Activated T-helper 2 cell treated with anti-CD3 and anti-CD28 coated beads, Interferon-gamma antibody, Interleukin-2, Interleukin-4, amounts not matched to agents 10 μg/mL and 5 μg/mL and 100 μg/mL, durations not matched to agents 14 hours and 24 hours and 36 hours (primary cell): ENCODE data around the gene ASB4. TPM values are rescaled to one million over a fixed set of nuclear protein-coding genes. Genes with fewer than 3 reads are reported as not detected.

Experiments
- DNase-seq: peaks from one replicate; pipeline ENCODE4 v3.0.0; 2021; ENCODE audit warnings: low spot score
- H3K27ac Mint-ChIP-seq: one replicate; pipeline ENCODE4 v1.8.0; 2021; ENCODE audit warnings: mixed read lengths
- H3K27me3 Mint-ChIP-seq: one replicate; pipeline ENCODE4 v1.8.0; 2021; ENCODE audit warnings: low read depth, mixed read lengths
- H3K36me3 Mint-ChIP-seq: one replicate; pipeline ENCODE4 v1.8.0; 2021; ENCODE audit warnings: low read depth, mixed read lengths
- H3K4me1 Mint-ChIP-seq: one replicate; pipeline ENCODE4 v1.8.0; 2021; ENCODE audit warnings: low read depth, mixed read lengths
- H3K4me3 Mint-ChIP-seq: one replicate; pipeline ENCODE4 v1.8.0; 2021; ENCODE audit warnings: low read depth, mild to moderate bottlenecking, moderate library complexity, mixed read lengths
- H3K9me3 Mint-ChIP-seq: one replicate; pipeline ENCODE4 v1.8.0; 2021; ENCODE audit warnings: mixed read lengths
- intact Hi-C: fragments of 100-400 bp; cut with micrococcal nuclease; formaldehyde crosslinking; loops from one replicate; pipeline ENCODE4 v1.15.1; 2023
- total RNA-seq: library from RNA; stranded (reverse); gene quantifications from 2 replicates; pipeline ENCODE4 v1.2.3, GENCODE V29; 2022

Gene ASB4
- total RNA-seq, 1 donor from 2014 or later = not detected

DNA sequence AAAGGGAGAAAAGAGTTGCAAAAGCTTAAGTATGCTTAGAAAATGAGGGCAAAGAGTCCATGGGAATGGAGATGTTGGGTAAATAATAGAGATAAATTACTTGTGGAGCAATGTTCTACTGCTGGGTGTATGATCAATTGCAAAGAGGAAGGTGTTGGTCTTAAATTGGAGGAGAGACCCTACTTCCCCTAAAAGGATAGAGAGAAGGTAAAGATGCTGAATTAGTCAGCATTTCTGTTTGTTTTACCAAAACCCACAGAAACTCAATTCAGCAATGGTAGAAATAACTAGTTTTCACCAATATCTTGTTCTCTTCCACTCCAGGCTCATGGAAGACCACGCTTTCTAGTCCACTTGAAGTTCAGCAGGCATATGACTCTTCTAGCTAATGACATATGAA, 32.1 kb downstream of the ASB4 start:
- Mint-ChIP-seq H3K27ac (no peak overlapping the region), H3K4me3 (no peak overlapping the region)

DNA sequence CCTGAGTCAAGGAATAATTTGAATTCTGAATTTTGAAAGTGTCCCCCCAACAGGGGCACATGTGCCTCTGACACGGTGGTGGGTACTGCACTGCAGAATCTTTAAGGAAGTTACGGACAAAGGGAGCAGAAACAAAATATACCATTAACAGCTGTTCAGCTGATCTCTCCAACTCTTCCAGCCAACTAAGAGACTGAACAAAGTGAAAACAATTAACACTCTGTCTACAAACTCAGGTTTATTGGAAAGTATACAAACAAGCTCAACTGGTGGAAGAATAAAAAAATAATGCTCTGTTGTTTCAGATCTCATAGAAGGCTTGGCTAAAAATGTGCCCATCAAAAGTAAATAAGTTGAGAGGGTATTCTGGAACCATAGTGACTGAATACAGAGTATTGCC, 34.4 kb downstream of the ASB4 start:
- no peaks in the 10 kb centered on the region for H3K36me3 Mint-ChIP-seq
- intact Hi-C loops = no loop called here
- no peaks in the 10 kb centered on the region for H3K4me1 Mint-ChIP-seq
- H3K4me3 Mint-ChIP-seq = no peak overlapping the region
- H3K9me3 Mint-ChIP-seq = no peaks in the 10 kb centered on the region
- no peak overlapping the region for H3K27ac Mint-ChIP-seq
- peaks cover 18% of the 10 kb centered on the region for H3K27me3 Mint-ChIP-seq
- no peak for DNase-seq

More for the DNA sequence above, 32.1 kb downstream of the ASB4 start:
- no peak for DNase-seq
- peaks cover 31% of the 10 kb centered on the region for H3K27me3 Mint-ChIP-seq
- H3K4me1 Mint-ChIP-seq = no peaks in the 10 kb centered on the region
- intact Hi-C loops = loop anchor here (2.0 kb wide), 1 partner anchor 17 kb away; no protein-coding TSS in a partner anchor
- no peaks in the 10 kb centered on the region for H3K36me3 Mint-ChIP-seq
- no peaks in the 10 kb centered on the region for H3K9me3 Mint-ChIP-seq

DNA sequence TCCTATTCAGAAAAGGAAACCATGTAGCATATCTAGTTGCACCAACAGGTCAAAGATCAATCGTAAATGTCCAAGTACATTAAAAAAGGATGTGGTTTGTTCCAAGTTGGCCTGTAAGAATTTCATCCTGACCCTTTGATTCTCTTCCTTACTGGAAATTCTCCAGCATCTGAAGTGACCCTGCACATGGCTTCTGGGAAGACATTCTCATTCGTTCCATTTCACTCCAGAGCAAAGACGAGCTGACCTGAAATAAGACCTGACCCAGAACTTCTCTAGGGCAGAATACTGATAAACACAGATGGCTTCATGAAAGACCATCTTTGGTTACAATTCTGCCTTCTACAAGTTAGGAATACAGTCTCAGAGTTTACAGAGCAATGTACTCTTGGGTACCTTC, 39.8 kb downstream of the ASB4 start:
- Mint-ChIP-seq H3K27me3 (peaks cover 13% of the 10 kb centered on the region), H3K4me1 (no peaks in the 10 kb centered on the region), H3K9me3 (no peaks in the 10 kb centered on the region), H3K4me3 (no peak overlapping the region), H3K27ac (no peak overlapping the region), H3K36me3 (no peaks in the 10 kb centered on the region)
- DNase-seq = no peak
- intact Hi-C loops = no loop called here

DNA sequence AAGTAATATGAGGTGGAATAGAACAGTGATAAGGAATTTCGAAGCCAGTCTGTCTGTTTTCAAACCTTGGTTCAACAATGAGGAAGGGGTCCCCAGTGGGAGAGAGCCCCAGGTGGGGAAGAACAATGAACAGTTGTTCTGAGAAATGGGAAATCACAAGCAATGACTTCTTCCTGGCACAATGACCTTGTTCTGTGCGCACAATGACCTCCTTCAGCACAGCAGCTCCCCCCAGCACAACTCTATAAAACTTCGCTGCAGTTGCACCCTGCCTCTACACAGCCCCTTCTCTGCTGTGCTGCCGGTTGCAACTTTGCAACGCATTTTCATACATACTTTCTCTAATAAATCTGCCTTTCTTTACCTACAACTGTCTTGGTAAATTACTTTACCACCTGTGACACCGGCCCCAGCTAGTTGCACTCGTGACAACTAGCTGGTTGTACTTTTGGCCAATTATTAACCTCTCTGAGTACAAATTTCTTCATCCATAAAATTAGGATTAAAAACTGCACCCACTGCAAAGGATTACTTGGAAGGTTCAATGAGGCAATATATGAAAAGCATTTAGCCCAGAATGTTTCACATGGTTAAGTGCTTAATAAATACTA, 40.5 kb downstream of the ASB4 start:
- Mint-ChIP-seq H3K4me1 (no peaks in the 10 kb centered on the region), H3K9me3 (no peaks in the 10 kb centered on the region), H3K4me3 (no peak overlapping the region), H3K36me3 (no peaks in the 10 kb centered on the region), H3K27ac (no peak overlapping the region), H3K27me3 (peaks cover 9% of the 10 kb centered on the region)
- DNase-seq = no peak
- intact Hi-C loops = loop anchor here (2.0 kb wide), 1 partner anchor 165 kb away; no protein-coding TSS in a partner anchor

DNA sequence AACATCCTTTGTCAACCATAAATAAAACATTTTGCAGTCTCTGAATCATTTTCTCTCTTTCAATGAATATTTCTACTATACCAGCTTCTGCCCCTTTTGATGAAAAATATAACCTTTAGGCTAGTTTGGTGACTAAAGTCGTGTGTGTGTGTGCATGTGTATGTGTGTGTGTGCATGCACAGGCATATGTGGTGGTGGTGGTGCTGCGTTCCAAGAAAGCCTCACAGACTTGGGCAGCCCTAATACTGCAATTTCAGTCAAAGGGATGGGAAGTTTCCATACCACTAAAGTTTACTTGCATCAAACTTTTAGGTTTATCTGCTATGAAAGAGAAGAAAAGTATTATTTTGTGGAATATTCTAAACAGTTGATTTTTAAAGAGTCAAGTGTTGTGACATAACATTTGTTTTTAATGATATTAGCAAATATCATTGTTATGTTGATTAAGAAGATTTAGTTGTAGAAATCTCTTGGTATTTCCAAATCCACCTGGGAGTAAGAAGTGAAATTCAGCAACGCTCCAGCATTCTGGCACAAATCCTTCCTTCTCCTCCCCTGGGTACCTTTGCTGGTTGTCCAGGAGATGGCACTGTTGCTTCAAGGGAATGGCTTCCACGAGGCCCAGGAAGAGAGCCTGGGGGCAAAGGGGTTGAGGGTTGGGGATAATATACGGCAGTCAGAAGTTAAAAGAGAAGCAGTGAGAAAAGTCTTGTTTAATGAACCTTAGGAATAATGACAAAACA, 41.5 kb downstream of the ASB4 start:
- H3K4me1 Mint-ChIP-seq = no peaks in the 10 kb centered on the region
- H3K27me3 Mint-ChIP-seq = peaks cover 9% of the 10 kb centered on the region
- H3K9me3 Mint-ChIP-seq = no peaks in the 10 kb centered on the region
- H3K4me3 Mint-ChIP-seq = no peak overlapping the region
- no peak for DNase-seq
- no peak overlapping the region for H3K27ac Mint-ChIP-seq
- H3K36me3 Mint-ChIP-seq = no peaks in the 10 kb centered on the region
- intact Hi-C loops = loop anchor here (2.0 kb wide), 1 partner anchor 164 kb away; no protein-coding TSS in a partner anchor

DNA sequence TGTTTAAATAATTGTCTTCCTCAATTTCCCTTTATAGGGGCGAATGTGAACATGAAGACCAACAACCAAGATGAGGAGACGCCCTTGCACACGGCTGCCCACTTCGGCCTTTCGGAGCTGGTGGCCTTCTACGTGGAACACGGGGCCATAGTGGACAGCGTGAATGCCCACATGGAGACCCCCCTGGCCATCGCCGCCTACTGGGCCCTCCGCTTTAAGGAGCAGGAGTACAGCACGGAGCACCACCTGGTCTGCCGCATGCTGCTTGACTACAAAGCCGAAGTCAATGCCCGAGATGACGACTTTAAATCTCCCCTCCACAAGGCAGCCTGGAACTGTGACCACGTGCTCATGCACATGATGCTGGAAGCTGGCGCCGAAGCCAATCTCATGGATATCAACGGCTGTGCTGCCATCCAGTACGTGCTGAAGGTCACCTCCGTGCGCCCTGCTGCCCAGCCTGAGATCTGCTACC, 42.1 kb downstream of the ASB4 start:
- no peaks in the 10 kb centered on the region for H3K9me3 Mint-ChIP-seq
- H3K36me3 Mint-ChIP-seq = no peaks in the 10 kb centered on the region
- intact Hi-C loops = loop anchor here (2.0 kb wide), 1 partner anchor 163 kb away; no protein-coding TSS in a partner anchor
- no peak for DNase-seq
- no peaks in the 10 kb centered on the region for H3K4me1 Mint-ChIP-seq
- H3K27ac Mint-ChIP-seq = no peak overlapping the region
- H3K4me3 Mint-ChIP-seq = no peak overlapping the region
- peaks cover 9% of the 10 kb centered on the region for H3K27me3 Mint-ChIP-seq

DNA sequence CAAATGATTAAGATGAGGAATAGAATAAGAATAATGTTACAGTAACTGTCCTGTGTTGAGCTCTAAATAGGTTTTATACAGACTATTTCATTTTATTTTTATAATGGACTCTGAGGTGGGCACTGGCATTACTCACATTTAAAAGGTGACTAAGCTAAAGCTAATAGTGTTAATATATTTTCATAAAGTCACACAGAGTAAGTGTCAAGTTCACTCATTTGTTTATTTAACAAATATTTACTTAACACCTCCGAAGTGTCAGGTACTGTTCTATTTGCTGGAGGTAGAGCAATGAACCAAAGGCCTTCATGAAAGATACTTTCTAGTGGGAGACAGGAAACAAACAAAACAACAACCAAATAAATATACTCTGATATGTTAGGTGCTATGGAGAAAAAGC, 44.0 kb downstream of the ASB4 start:
- Mint-ChIP-seq H3K4me3 (no peak overlapping the region), H3K27ac (no peak overlapping the region), H3K9me3 (no peaks in the 10 kb centered on the region), H3K36me3 (no peaks in the 10 kb centered on the region), H3K27me3 (peaks cover 13% of the 10 kb centered on the region), H3K4me1 (no peaks in the 10 kb centered on the region)
- intact Hi-C loops = no loop called here
- no peak for DNase-seq

DNA sequence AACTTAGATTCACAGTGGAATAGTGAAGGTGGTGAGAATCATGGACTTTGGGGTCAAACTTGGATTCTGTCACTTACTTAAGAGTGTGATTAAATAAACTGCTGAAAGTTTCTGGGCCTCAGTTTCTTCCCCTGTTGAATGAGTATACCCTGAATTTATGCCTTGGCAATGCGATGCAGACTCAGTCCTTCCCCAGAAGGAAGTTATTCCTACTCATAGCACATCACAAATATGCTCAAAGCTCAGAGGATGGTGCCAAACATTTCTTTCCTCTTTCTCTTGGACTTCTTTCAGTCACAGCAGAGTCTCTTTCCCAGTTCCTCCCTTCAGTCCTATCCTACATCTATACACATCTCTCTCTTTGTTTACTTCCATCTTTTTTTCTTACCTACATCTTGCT, 45.1 kb downstream of the ASB4 start:
- H3K4me1 Mint-ChIP-seq = no peaks in the 10 kb centered on the region
- no peak overlapping the region for H3K27ac Mint-ChIP-seq
- H3K4me3 Mint-ChIP-seq = no peak overlapping the region
- H3K9me3 Mint-ChIP-seq = no peaks in the 10 kb centered on the region
- H3K36me3 Mint-ChIP-seq = no peaks in the 10 kb centered on the region
- no peak for DNase-seq
- intact Hi-C loops = no loop called here
- peaks cover 18% of the 10 kb centered on the region for H3K27me3 Mint-ChIP-seq

DNA sequence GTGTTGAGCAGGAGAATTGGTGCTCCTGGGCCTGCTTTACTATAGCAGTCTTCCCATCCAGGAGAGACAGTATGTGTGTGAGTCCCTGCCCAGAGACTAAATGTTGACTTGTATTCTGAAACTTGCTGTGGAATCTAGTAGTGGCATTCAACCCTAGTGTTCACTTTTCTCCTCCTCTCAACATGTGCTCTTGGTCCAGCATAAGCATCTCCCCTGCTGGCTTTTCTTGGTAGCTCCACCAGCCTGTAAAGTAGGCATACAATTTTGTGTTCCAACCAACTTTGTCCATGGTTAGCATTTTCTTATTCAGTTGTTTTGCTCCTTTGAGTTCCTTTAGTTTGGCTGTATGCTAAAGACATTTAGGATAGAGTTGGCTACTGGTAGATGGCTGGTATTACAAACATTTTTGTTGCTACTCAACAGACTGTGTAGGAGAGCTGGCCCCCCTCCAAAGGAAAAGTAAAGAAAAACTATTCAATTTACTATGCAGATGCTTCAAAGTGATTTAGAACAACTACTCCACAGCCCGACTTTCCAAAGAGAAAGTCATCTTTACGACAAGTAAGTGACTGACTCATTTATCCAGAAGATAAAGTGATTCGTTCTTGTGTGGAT, 46.0 kb downstream of the ASB4 start:
- DNase-seq = no peak
- no peaks in the 10 kb centered on the region for H3K9me3 Mint-ChIP-seq
- no peaks in the 10 kb centered on the region for H3K4me1 Mint-ChIP-seq
- intact Hi-C loops = no loop called here
- H3K36me3 Mint-ChIP-seq = no peaks in the 10 kb centered on the region
- H3K27ac Mint-ChIP-seq = no peak overlapping the region
- H3K27me3 Mint-ChIP-seq = peaks cover 13% of the 10 kb centered on the region
- no peak overlapping the region for H3K4me3 Mint-ChIP-seq

DNA sequence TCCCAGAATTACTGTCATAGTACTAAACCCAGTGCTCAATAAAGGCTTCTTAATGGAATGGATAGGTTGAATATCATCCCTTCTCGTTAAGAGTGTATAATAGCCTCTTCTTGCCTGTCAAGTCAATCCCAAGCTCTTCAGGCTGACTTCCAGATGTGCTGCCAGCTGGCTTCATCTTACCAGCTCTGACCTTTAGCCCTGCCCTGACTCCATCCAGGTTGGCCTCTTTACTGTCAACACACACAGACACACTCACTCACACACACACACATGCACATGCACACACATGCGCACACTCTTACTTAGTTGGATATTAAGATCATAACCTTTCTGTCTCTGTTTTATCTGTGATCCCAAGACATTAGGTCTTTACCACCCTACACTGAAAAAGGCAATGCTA, 49.1 kb downstream of the ASB4 start:
- intact Hi-C loops = no loop called here
- no peak overlapping the region for H3K4me3 Mint-ChIP-seq
- H3K9me3 Mint-ChIP-seq = no peaks in the 10 kb centered on the region

DNA sequence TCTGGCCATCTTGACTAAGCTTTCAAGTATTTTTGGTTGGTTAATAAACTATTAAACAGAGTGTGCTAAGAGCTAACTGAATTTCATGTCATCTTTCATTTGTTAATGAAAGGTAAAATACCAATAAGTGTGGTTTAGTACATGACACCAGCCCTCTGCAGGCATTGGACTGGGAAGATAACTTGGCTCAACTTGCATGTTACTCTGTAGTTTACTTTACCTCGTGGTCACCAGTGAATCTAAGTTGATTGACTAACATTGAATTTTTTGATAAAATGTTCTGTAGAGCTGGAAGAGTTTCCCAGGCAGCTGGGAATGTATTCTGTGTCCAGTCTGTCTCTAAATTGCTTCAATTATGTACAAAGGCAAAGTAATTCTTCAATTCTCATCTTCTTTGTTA, 49.9 kb downstream of the ASB4 start:
- no peaks in the 10 kb centered on the region for H3K9me3 Mint-ChIP-seq
- no peak for DNase-seq
- intact Hi-C loops = no loop called here
- no peak overlapping the region for H3K27ac Mint-ChIP-seq
- no peak overlapping the region for H3K4me3 Mint-ChIP-seq
- H3K4me1 Mint-ChIP-seq = no peaks in the 10 kb centered on the region
- peaks cover 29% of the 10 kb centered on the region for H3K27me3 Mint-ChIP-seq
- no peaks in the 10 kb centered on the region for H3K36me3 Mint-ChIP-seq

More for the DNA sequence above, 49.1 kb downstream of the ASB4 start:
- Mint-ChIP-seq H3K27me3 (peaks cover 23% of the 10 kb centered on the region), H3K27ac (no peak overlapping the region), H3K4me1 (no peaks in the 10 kb centered on the region), H3K36me3 (no peaks in the 10 kb centered on the region)
- no peak for DNase-seq

DNA sequence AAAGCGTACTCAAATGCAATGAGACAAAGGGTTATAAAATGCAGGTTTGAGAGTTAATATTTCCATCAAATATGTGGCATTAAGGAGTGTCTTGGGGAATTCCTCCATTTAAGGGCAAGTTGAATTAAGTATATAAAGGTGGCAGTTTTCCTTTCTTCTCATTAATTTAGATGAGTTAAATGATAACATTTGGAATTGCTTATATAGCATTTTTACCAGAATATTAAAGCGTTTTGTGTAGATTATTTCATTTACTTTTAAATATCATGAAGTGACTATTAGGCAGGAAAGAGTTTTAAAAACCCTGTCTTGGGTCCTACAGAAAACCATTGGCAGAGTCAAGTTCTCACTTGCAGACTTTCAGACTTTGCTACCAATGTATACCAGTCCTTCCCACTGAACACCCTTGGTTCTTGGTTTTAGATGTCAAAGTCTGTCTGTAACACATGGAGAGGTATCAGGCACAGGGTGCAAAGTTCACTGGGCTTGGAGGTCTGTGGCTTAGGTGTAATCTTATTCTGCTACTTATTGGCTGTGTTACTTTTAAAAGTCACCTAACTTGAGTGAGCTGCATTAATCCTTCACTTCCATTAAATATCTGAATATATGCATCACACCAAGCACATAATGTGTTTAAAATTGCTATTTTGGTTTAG, 51.0 kb downstream of the ASB4 start:
- Mint-ChIP-seq H3K4me1 (no peaks in the 10 kb centered on the region), H3K27ac (no peak overlapping the region), H3K4me3 (no peak overlapping the region), H3K9me3 (no peaks in the 10 kb centered on the region), H3K27me3 (peaks cover 32% of the 10 kb centered on the region), H3K36me3 (no peaks in the 10 kb centered on the region)
- DNase-seq = no peak
- intact Hi-C loops = no loop called here
